Mucosa of rectum (tissue), 2 donors: ENCODE data around the gene NCF2.

Source experiments
- H3K27ac ChIP-seq, 2 donors: one replicate each; pipeline ENCODE4 v1.7.0; 2013; ENCODE audit warnings: inconsistent platforms in 2 of 2, low read depth in 2 of 2, low read length in 2 of 2
- H3K27me3 ChIP-seq, 2 donors: one replicate each; pipeline ENCODE4 v1.7.0; 2013; ENCODE audit warnings: low read length in 2 of 2; ENCODE audit not compliant: control insufficient read depth in 2 of 2, insufficient read depth in 2 of 2
- H3K36me3 ChIP-seq, 2 donors: one replicate each; pipeline ENCODE4 v1.7.0; 2013; ENCODE audit warnings: low read length in 2 of 2; ENCODE audit not compliant: control insufficient read depth in 2 of 2, insufficient read depth in 2 of 2
- H3K4me1 ChIP-seq, 2 donors: one replicate each; pipeline ENCODE4 v1.7.0; 2013; ENCODE audit warnings: low read length in 2 of 2, mild to moderate bottlenecking in 1 of 2; ENCODE audit not compliant: control insufficient read depth in 2 of 2, insufficient read depth in 2 of 2
- H3K4me3 ChIP-seq, 2 donors: one replicate each; pipeline ENCODE4 v1.7.0; 2013; ENCODE audit warnings: low read length in 2 of 2
- H3K9ac ChIP-seq, 2 donors: one replicate each; pipeline ENCODE4 v1.7.0; 2013; ENCODE audit warnings: low read length in 2 of 2, low read depth in 1 of 2, mild to moderate bottlenecking in 1 of 2
- H3K9me3 ChIP-seq, 2 donors: one replicate each; pipeline ENCODE4 v1.7.0; 2013; ENCODE audit warnings: low read length in 2 of 2; ENCODE audit not compliant: control insufficient read depth in 2 of 2
- donor health status: healthy.
- donor health status: Normal muscosa, but diverticular disease.

The NCF2 gene, protein sequence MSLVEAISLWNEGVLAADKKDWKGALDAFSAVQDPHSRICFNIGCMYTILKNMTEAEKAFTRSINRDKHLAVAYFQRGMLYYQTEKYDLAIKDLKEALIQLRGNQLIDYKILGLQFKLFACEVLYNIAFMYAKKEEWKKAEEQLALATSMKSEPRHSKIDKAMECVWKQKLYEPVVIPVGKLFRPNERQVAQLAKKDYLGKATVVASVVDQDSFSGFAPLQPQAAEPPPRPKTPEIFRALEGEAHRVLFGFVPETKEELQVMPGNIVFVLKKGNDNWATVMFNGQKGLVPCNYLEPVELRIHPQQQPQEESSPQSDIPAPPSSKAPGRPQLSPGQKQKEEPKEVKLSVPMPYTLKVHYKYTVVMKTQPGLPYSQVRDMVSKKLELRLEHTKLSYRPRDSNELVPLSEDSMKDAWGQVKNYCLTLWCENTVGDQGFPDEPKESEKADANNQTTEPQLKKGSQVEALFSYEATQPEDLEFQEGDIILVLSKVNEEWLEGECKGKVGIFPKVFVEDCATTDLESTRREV

GRCh38 chr1:183590244-183591191 is at the start of gene NCF2:
TSS of gene NCF2 (minus strand) at chr1:183590459. CDS start at chr1:183590329, 130 bp downstream.
- Histone ChIP-seq H3K36me3 (no peaks in the 10 kb centered on the region), H3K4me1 (peaks cover 8 to 15% of the 10 kb centered on the region in 2 donors), H3K4me3 (peak within 1 kb of the TSS in 1 of 2 donors; percentile 58), H3K9ac (no peak within 1 kb of the TSS), H3K9me3 (no peaks in the 10 kb centered on the region), H3K27me3 (no peaks in the 10 kb centered on the region), H3K27ac (peak within 1 kb of the TSS; percentile 15 to 68)

- no peaks in the 10 kb centered on the region for H3K36me3 ChIP-seq
- no peak overlapping the region for H3K4me3 ChIP-seq
- no peaks in the 10 kb centered on the region for H3K9me3 ChIP-seq
- no peak overlapping the region for H3K9ac ChIP-seq
- peaks cover 0 to 7% of the 10 kb centered on the region in 2 donors for H3K4me1 ChIP-seq
- H3K27ac ChIP-seq: no peak overlapping the region
- H3K27me3 ChIP-seq: no peaks in the 10 kb centered on the region
Observed at GRCh38 chr1:183638649-183639387, 48.6 kb upstream of the NCF2 start.

GRCh38 chr1:183636783-183637182 is 46.5 kb upstream of the NCF2 start:
- H3K27ac ChIP-seq: no peak overlapping the region
- H3K4me1 ChIP-seq: peaks cover 8 to 22% of the 10 kb centered on the region in 2 donors
- no peaks in the 10 kb centered on the region for H3K9me3 ChIP-seq

DNA sequence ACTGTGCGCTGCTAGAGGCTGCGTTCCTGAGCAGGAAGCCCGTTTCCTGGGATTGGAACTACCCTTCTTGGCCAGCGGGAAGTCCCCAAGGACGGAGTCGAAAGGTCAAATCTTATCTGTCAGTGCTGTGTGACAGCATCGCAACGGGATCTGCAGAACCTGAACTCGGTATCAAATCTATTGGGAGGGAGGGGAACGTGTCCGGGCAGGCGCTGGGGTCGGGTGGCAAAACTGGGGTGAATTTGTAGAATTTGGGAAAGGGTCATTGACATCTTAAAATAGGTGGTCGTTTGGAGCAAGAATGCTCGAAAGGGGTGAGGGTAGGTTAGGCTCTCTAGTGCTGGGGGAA is 46.0 kb upstream of the NCF2 start:
- H3K36me3 ChIP-seq: peaks cover 0 to 5% of the 10 kb centered on the region in 2 donors
- peak overlapping the region; percentile 94 for H3K4me3 ChIP-seq
- H3K27ac ChIP-seq: peak overlapping the region; percentile 90 to 95
- H3K4me1 ChIP-seq: peaks cover 8 to 23% of the 10 kb centered on the region in 2 donors
- no peaks in the 10 kb centered on the region for H3K9me3 ChIP-seq
- H3K9ac ChIP-seq: peak overlapping the region; percentile 61 to 65
- no peaks in the 10 kb centered on the region for H3K27me3 ChIP-seq

More at GRCh38 chr1:183636783-183637182, 46.5 kb upstream of the NCF2 start:
- Histone ChIP-seq H3K27me3 (no peaks in the 10 kb centered on the region), H3K9ac (no peak overlapping the region), H3K4me3 (peak overlapping the region in 1 of 2 donors; percentile 94), H3K36me3 (peaks cover 0 to 4% of the 10 kb centered on the region in 2 donors)

DNA sequence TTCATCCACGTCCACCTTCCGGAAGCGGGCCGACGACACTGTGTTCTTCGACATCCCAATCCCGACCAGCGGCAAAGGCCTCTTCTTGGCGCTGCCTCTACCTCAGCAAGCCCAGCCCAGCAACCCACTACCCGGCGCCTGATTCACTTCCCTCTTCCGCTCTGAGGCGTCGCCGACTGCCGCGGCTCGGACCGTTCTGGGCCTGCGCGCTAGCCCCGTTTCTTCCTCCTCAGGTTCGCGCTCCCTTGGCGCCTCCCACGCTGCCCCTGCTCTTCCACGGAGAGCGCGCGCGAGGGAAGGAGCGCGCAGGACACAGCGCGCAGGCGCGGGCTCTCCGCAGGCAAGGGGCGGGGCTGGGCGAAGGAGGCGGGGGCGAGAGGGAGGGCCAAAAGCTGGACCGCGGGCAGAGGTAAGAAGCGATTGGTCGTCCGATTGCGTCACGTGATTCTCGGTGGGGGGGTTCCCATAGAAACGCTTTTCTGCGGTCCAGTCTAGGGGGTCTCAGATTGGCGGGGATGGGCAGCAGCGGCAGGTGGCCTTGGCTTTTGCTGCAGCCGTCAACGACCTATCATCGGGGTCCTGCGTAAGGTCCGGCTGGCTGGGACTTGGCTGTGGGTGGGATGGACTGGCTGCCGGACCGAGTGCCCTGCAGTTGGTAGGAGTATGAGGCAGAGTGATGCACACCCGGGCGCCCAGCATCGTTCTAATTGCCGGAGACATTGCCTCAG is 45.5 kb upstream of the NCF2 start, which contains the start of gene ARPC5:
ARPC5 (minus strand) TSS at position 178 of the 728 bp plus-strand sequence; CDS start at position 54, 124 bp downstream.
- H3K9me3 ChIP-seq: no peaks in the 10 kb centered on the region
- peak within 1 kb of the TSS; percentile 90 to 95 for H3K27ac ChIP-seq
- H3K27me3 ChIP-seq: no peaks in the 10 kb centered on the region
- peak within 1 kb of the TSS; percentile 81 to 92 for H3K9ac ChIP-seq
- H3K4me3 ChIP-seq: peak within 1 kb of the TSS; percentile 94
- peaks cover 2 to 9% of the 10 kb centered on the region in 2 donors for H3K36me3 ChIP-seq
- H3K4me1 ChIP-seq: peaks cover 10 to 23% of the 10 kb centered on the region in 2 donors

GRCh38 chr1:183635099-183635605 is 44.9 kb upstream of the NCF2 start:
- peaks cover 10 to 23% of the 10 kb centered on the region in 2 donors for H3K4me1 ChIP-seq
- no peaks in the 10 kb centered on the region for H3K27me3 ChIP-seq
- peak overlapping the region; percentile 94 for H3K4me3 ChIP-seq
- H3K9me3 ChIP-seq: no peaks in the 10 kb centered on the region
- H3K9ac ChIP-seq: peak overlapping the region; percentile 81 to 92
- H3K36me3 ChIP-seq: peaks cover 9 to 11% of the 10 kb centered on the region in 2 donors
- peak overlapping the region; percentile 90 to 95 for H3K27ac ChIP-seq

DNA sequence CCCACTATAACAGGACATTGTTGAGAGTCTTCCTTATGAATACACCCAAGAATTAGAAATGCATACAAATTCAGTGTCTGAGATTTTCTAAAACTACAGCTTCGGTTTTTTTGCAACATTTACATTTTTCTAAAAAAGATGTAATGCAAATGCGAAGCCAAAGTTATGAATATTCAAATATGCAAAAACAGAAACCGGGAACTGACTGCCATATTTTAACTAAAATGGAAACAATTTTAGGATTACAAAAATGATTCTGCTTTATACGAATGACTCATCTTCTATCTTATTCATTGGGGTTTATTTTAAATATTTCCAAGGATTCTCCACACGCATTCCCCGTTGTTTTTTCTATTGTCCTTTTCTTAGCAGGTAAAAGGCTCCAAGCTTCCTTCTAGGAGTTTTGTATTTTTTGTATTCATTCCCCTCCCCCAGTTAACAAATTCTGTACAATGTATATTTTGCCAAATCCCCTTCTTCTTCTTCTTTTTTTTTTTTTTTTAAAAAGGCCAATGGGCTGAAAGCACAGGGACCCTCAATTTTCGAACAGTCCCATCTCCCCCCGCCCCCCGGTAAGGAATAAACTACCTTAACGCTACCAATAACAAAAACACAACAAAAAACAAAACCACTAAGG is 44.3 kb upstream of the NCF2 start:
- no peaks in the 10 kb centered on the region for H3K9me3 ChIP-seq
- peaks cover 14 to 15% of the 10 kb centered on the region in 2 donors for H3K36me3 ChIP-seq
- peak overlapping the region; percentile 81 to 92 for H3K9ac ChIP-seq
- H3K4me1 ChIP-seq: peaks cover 10 to 23% of the 10 kb centered on the region in 2 donors
- no peaks in the 10 kb centered on the region for H3K27me3 ChIP-seq
- peak overlapping the region; percentile 90 to 95 for H3K27ac ChIP-seq
- H3K4me3 ChIP-seq: peak overlapping the region; percentile 94

DNA sequence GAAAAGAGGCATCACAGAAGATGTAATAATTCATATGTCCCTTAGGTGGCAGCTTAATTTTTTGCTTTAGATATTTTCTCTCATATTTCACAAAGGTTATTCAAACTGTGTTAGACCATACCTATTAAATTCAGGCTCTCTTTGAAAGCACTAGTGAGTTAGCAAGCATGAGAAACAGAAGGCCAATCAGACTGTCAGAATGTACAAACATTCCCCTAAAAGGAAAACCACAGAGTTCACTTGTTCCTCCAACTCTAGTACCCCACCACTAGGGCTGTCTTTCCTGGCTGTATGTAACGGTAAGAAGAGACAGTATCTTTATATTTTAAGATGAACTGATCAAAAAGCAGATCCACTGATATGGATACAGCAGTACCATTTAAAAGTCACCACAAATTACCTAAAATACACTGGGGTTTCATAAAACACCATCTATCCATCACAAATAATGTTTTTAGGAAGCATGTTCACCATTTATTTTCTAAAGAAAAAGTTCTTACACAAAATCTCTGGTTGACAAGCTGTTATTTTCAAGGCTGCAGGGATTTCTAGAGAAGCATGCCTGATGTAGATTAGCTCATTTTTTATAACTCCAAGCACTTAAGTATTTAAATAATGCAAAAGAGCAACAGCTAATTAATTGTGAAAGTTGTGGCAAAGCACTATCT is 43.6 kb upstream of the NCF2 start:
- Histone ChIP-seq H3K9ac (peak overlapping the region in 1 of 2 donors; percentile 81), H3K27ac (peak overlapping the region; percentile 39 to 61), H3K4me1 (peaks cover 10 to 23% of the 10 kb centered on the region in 2 donors), H3K36me3 (peaks cover 22% of the 10 kb centered on the region in 2 donors), H3K9me3 (no peaks in the 10 kb centered on the region), H3K27me3 (no peaks in the 10 kb centered on the region), H3K4me3 (peak overlapping the region; percentile 94)
